Liver (tissue), 9 donors: Measurements from ENCODE around the gene RAPGEF2. TPM values are rescaled to one million over a fixed set of nuclear protein-coding genes. Genes with fewer than 3 reads are reported as not detected.

ENCODE experiments used
- DNase-seq: peaks from one replicate; pipeline ENCODE4 v3.0.0-alpha.2; 2017; ENCODE audit warnings: low spot score
- H3K27ac ChIP-seq, 2 donors: one replicate each; pipeline ENCODE4 v1.7.0; 2013; ENCODE audit warnings: inconsistent platforms in 2 of 2, low read length in 2 of 2, control low read depth in 1 of 2, low read depth in 1 of 2, mild to moderate bottlenecking in 1 of 2
- H3K27me3 ChIP-seq, 4 donors: one replicate each; pipeline versions ENCODE4 v1.6.1 to v1.7.0; 2013; ENCODE audit warnings: low read length in 3 of 4, inconsistent platforms in 1 of 4, mild to moderate bottlenecking in 1 of 4, moderate library complexity in 1 of 4; ENCODE audit not compliant: control insufficient read depth in 4 of 4, insufficient read depth in 4 of 4
- H3K36me3 ChIP-seq, 4 donors: one replicate each; pipeline versions ENCODE4 v1.6.1 to v1.7.0; 2013; ENCODE audit warnings: low read length in 3 of 4, mild to moderate bottlenecking in 3 of 4, low read depth in 1 of 4, moderate library complexity in 1 of 4; ENCODE audit not compliant: control insufficient read depth in 4 of 4, insufficient read depth in 3 of 4
- H3K4me1 ChIP-seq, 4 donors: one replicate each; pipeline versions ENCODE4 v1.6.1 to v1.7.0; 2013; ENCODE audit warnings: low read length in 3 of 4, mild to moderate bottlenecking in 3 of 4, moderate library complexity in 1 of 4; ENCODE audit not compliant: control insufficient read depth in 4 of 4, insufficient read depth in 4 of 4
- H3K4me3 ChIP-seq, 3 donors: one replicate each; pipeline versions ENCODE4 v1.6.1 to v1.7.0; 2013; ENCODE audit warnings: low read length in 3 of 3, control low read depth in 1 of 3, low read depth in 1 of 3, mild to moderate bottlenecking in 1 of 3
- H3K9ac ChIP-seq, 2 donors: one replicate each; pipeline ENCODE4 v1.7.0; 2013; ENCODE audit warnings: low read length in 2 of 2, mild to moderate bottlenecking in 2 of 2, moderate library complexity in 2 of 2, control low read depth in 1 of 2, low read depth in 1 of 2
- H3K9me3 ChIP-seq, 4 donors: one replicate each; pipeline versions ENCODE4 v1.6.1 to v1.7.0; 2013; ENCODE audit warnings: low read length in 3 of 4; ENCODE audit not compliant: control insufficient read depth in 4 of 4
- ATF3 ChIP-seq: IDR thresholded peaks from 2 replicates; pipeline ENCODE4 v1.6.1; 2016; ENCODE audit warnings: antibody characterized with exemption
- CTCF ChIP-seq: fragments of 150-350 bp; IDR thresholded peaks from 2 replicates; pipeline ENCODE4 v1.5.1; 2017; ENCODE audit warnings: improper control_type of control experiment, low read depth, low read length; ENCODE audit not compliant: missing input control
- FOXA1 ChIP-seq: IDR thresholded peaks from 2 replicates; pipeline ENCODE4 v1.6.1; 2016; ENCODE audit warnings: antibody characterized with exemption
- FOXA2 ChIP-seq: IDR thresholded peaks from 2 replicates; pipeline ENCODE4 v1.6.1; 2016; ENCODE audit warnings: antibody characterized with exemption
- GABPA ChIP-seq, 2 donors: IDR thresholded peaks in 1 of 2; conservative IDR thresholded peaks in 1 of 2; 2 replicates each; pipeline ENCODE4 v1.6.1; 2016; ENCODE audit warnings: antibody characterized with exemption in 2 of 2, mild to moderate bottlenecking in 1 of 2, moderate library complexity in 1 of 2
- HNF4A ChIP-seq, 2 donors: conservative IDR thresholded peaks; 2 replicates each; pipeline ENCODE4 v1.6.1; 2016; ENCODE audit warnings: antibody characterized with exemption in 2 of 2, mild to moderate bottlenecking in 2 of 2
- JUND ChIP-seq, 2 donors: IDR thresholded peaks; 2 replicates each; pipeline ENCODE4 v1.6.1; 2016; ENCODE audit warnings: antibody characterized with exemption in 2 of 2
- MAX ChIP-seq: IDR thresholded peaks from 2 replicates; pipeline ENCODE4 v1.6.1; 2016; ENCODE audit warnings: antibody characterized with exemption
- NR2F2 ChIP-seq: IDR thresholded peaks from 2 replicates; pipeline ENCODE4 v1.6.1; 2016; ENCODE audit warnings: antibody characterized with exemption
- RAD21 ChIP-seq, 2 donors: IDR thresholded peaks; 2 replicates each; pipeline ENCODE4 v1.6.1; 2016; ENCODE audit warnings: antibody characterized with exemption in 2 of 2, mild to moderate bottlenecking in 2 of 2
- RXRA ChIP-seq, 2 donors: IDR thresholded peaks; 2 replicates each; pipeline ENCODE4 v1.6.1; 2017 to 2018; ENCODE audit warnings: antibody characterized with exemption in 2 of 2, mild to moderate bottlenecking in 1 of 2
- SP1 ChIP-seq: IDR thresholded peaks from 2 replicates; pipeline ENCODE4 v1.6.1; 2018; ENCODE audit warnings: antibody characterized with exemption, mild to moderate bottlenecking
- TAF1 ChIP-seq: conservative IDR thresholded peaks from 2 replicates; pipeline ENCODE4 v1.6.1; 2016; ENCODE audit warnings: antibody characterized with exemption, mild to moderate bottlenecking
- YY1 ChIP-seq: IDR thresholded peaks from 2 replicates; pipeline ENCODE4 v1.6.1; 2016; ENCODE audit warnings: antibody characterized with exemption, mild to moderate bottlenecking
- WGBS: extraction: QIAGEN DNeasy Blood & Tissue Kit; methylation state at CpG from one replicate; pipeline ENCODE4 v1.1.7; 2013; 5-methylcytosine and 5-hydroxymethylcytosine counted together
- polyA plus RNA-seq, 2 donors: library from polyadenylated mRNA; stranded (reverse) in 1 of 2; unstranded in 1 of 2; fragments of 200-250 nt in 1 of 2; fragments of >200 nt in 1 of 2; fragmentation: Nextera tagmentation in 1 of 2; extraction: Ambion mirVana in 1 of 2; gene quantifications; one replicate each; pipeline versions ENCODE4 v1.2.1 to v1.2.3, GENCODE V29; 2013 to 2015
- total RNA-seq, 2 donors: library from RNA; depleted of rRNA; stranded (reverse); fragments of >200 nt; gene quantifications; one replicate each; pipeline ENCODE4 v1.2.3, GENCODE V29; 2014
- TF ChIP-seq, protein P1 (sequence below): IDR thresholded peaks from 2 replicates; pipeline ENCODE4 v1.6.1; 2016; ENCODE audit warnings: antibody characterized with exemption
- donor health status: healthy.
- donor health status: healthy.
- donor health status: healthy.
- donor health status: healthy.
- donor health status: healthy.

Gene RAPGEF2
- total and polyA plus RNA-seq, 4 donors = 7.3 to 90.4 (median 32.2) TPM

DNA sequence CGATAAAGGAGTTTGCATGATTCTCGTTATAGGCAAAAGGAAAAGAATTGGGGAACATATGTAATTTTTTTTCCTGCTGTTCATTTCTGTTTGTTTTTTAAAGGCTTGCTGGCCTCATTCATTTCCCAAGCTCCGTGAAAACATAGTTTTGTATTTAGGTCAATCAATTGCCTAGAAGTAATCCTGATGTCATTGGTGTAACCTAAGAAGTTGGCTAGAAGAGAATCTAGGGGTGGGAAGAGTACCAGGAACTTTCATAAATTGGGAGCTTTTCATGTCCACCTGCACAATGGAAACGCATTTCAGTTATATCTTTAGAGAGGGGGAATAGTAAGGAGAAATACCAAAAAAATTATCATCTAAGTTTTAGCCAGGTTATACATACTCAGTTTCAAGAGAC is 3.8 kb downstream of the RAPGEF2 start:
- no peak overlapping the region for H3K4me3 ChIP-seq
- TF ChIP-seq NR2F2 (no peak), FOXA2 (no peak), TAF1 (no peak), RXRA (IDR thresholded peaks at IDR 0.05) (no peak), RAD21 (IDR thresholded peaks at IDR 0.05) (no peak), ATF3 (no peak)
- TF ChIP-seq, protein P1, sequence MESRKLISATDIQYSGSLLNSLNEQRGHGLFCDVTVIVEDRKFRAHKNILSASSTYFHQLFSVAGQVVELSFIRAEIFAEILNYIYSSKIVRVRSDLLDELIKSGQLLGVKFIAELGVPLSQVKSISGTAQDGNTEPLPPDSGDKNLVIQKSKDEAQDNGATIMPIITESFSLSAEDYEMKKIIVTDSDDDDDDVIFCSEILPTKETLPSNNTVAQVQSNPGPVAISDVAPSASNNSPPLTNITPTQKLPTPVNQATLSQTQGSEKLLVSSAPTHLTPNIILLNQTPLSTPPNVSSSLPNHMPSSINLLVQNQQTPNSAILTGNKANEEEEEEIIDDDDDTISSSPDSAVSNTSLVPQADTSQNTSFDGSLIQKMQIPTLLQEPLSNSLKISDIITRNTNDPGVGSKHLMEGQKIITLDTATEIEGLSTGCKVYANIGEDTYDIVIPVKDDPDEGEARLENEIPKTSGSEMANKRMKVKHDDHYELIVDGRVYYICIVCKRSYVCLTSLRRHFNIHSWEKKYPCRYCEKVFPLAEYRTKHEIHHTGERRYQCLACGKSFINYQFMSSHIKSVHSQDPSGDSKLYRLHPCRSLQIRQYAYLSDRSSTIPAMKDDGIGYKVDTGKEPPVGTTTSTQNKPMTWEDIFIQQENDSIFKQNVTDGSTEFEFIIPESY = no peak
- WGBS = 49% methylated on average over 4 of the region's 4 CpGs
- H3K9me3 ChIP-seq = no peaks in the 10 kb centered on the region
- H3K9ac ChIP-seq = no peak overlapping the region
- DNase-seq = no peak
- no peaks in the 10 kb centered on the region for H3K36me3 ChIP-seq
- no peaks in the 10 kb centered on the region for H3K27me3 ChIP-seq
- no peak overlapping the region for H3K27ac ChIP-seq
- H3K4me1 ChIP-seq = peaks cover 5 to 30% (median 22%) of the 10 kb centered on the region in 4 donors

DNA sequence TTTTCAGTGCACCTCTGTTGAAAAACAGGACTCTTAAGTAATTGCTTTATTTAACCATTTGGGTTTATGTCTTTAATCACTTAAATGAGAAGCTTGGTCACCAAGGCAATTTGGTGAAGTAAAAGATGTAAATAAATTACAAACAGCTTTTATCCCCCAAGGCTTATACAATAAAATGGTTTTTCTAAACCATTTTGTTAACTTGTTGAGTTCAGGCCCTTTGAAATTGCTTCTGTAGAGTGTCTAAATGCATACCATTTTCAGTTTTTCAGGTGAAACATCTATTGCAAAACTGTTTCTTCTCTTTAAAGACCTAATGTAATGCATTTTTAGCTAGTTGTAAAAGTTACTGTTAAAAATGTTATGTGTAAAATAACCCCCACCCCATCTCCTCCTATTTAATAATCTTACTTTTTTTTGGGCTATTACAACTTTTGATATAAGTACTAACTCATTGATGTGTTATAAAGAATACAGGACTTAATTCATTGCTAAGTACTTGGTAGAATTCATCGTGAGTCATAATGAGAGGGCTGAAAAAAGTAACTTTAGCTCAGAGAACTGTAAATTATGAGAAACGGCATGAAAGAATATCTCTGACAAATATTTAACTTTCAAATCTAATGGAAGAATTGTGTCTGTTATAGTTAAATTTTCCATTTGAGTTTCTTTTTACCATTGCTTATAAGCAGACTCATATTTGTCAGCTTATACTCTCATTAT is 4.5 kb downstream of the RAPGEF2 start:
- peaks cover 5 to 26% (median 21%) of the 10 kb centered on the region in 4 donors for H3K4me1 ChIP-seq
- WGBS = 22% methylated on average over 2 of the region's 2 CpGs
- H3K27me3 ChIP-seq = no peaks in the 10 kb centered on the region
- TF ChIP-seq HNF4A (conservative IDR thresholded peaks at IDR 0.05) = no peak
- no peak for TF ChIP-seq SP1
- TF ChIP-seq, protein P1 = no peak
- TF ChIP-seq GABPA (IDR thresholded peaks at IDR 0.05 in 1 of 2, conservative IDR thresholded peaks at IDR 0.05 in 1 of 2) = no peak
- TF ChIP-seq CTCF = no peak
- TF ChIP-seq TAF1 = no peak
- no peak for TF ChIP-seq ATF3
- no peak for TF ChIP-seq FOXA2
- TF ChIP-seq YY1 = no peak
- no peak for TF ChIP-seq JUND (IDR thresholded peaks at IDR 0.05)
- no peak for TF ChIP-seq FOXA1
- TF ChIP-seq RAD21 (IDR thresholded peaks at IDR 0.05) = no peak
- no peak for TF ChIP-seq MAX
- TF ChIP-seq NR2F2 = no peak
- TF ChIP-seq RXRA (IDR thresholded peaks at IDR 0.05) = no peak
- no peaks in the 10 kb centered on the region for H3K9me3 ChIP-seq
- H3K36me3 ChIP-seq = no peaks in the 10 kb centered on the region
- H3K9ac ChIP-seq = no peak overlapping the region
- DNase-seq = no peak
- H3K4me3 ChIP-seq = no peak overlapping the region
- H3K27ac ChIP-seq = no peak overlapping the region
